ENCODE data around the gene HRC. TPM values are rescaled to one million over a fixed set of nuclear protein-coding genes. Genes with fewer than 3 reads are reported as not detected.
"Not testable (repeated sequence)": the region's sequence is repeated elsewhere in the genome, so short reads cannot be mapped to it uniquely, and the experiment has no call there.

The HRC gene
- total RNA-seq, 4 donors from 2014 or later = 1.1 to 4.0 (median 1.2) TPM

DNA sequence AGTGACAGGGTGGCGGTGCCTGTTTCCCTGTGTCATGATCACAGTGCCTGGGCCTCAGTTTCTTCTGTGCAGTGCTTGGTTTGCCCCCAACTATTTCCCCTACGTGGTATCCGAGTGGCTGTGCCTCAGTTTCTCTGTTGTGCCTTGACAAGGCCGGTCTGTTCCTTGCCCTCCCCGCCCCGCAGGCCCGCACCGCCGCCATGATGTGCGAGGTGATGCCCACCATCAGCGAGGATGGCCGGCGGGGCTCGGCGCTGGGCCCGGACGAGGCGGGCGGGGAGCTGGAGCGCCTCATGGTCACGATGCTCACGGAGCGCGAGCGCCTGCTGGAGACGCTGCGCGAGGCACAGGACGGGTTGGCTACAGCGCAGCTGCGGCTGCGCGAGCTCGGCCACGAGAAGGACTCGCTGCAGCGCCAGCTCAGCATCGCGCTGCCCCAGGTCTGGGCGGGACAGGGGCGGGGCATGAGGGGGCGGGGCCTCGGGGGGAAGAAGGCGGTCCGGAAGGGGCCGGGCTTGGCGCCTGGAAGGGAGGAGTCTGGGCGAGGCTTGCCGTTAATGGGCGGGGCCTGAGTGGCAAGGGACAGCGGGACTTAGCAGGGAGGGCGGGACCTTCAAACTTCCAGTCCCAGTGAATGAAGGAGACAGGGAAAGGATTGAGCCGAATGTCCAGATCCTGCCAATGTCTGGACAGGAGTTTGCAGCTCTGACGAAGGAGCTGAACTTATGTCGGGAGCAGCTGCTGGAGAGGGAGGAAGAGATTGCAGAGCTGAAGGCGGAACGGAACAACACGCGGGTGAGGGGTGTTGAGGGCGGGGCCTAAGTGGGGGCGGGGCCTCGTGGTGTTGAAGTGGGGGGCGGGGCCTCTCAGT is 27.3 kb downstream of the HRC start:
- intact Hi-C loops (cut with DNase I; ENCODE audit: low total_unique reads) = no loop called here
- WGBS, 2 donors = 3 to 4% methylated on average over 45 to 53 of the region's 63 CpGs
- no peak for TF ChIP-seq POLR2A (IDR thresholded peaks at IDR 0.05)
- no peak for TF ChIP-seq CTCF (IDR thresholded peaks at IDR 0.05)
- H3K4me3 ChIP-seq (ENCODE audit: low read depth, poor library complexity, severe bottlenecking) = no peak overlapping the region
- DNase-seq (ENCODE audit: low spot score in 2 of 2) = peak; percentile 93 to 99

GRCh38 chr19:49127225-49127624 is 28.0 kb downstream of the HRC start:
- H3K4me3 ChIP-seq (ENCODE audit: low read depth, poor library complexity, severe bottlenecking); DNase-seq (ENCODE audit: low spot score in 2 of 2); intact Hi-C loops (cut with DNase I; ENCODE audit: low total_unique reads): not testable (repeated sequence)
- WGBS, 2 donors = 95 to 96% methylated on average over 12 of the region's 12 CpGs

- 73 to 77% methylated on average over 4 of the region's 4 CpGs for WGBS, 2 donors
- intact Hi-C loops (cut with DNase I; ENCODE audit: low total_unique reads) = no loop called here
Observed at GRCh38 chr19:49126575-49126974, 28.6 kb downstream of the HRC start.

GRCh38 chr19:49125025-49125731 is 30.0 kb downstream of the HRC start:
- WGBS, 2 donors = 17 to 22% methylated on average over 22 to 23 of the region's 23 CpGs
- intact Hi-C loops (cut with DNase I; ENCODE audit: low total_unique reads) = no loop called here
- no peak for DNase-seq (ENCODE audit: low spot score in 2 of 2)
- TF ChIP-seq POLR2A (IDR thresholded peaks at IDR 0.05) = no peak
- TF ChIP-seq CTCF (IDR thresholded peaks at IDR 0.05) = no peak
- H3K4me3 ChIP-seq (ENCODE audit: low read depth, poor library complexity, severe bottlenecking) = no peak overlapping the region

More at GRCh38 chr19:49126575-49126974, 28.6 kb downstream of the HRC start:
- TF ChIP-seq CTCF (IDR thresholded peaks at IDR 0.05) (no peak), POLR2A (IDR thresholded peaks at IDR 0.05) (no peak)
- H3K4me3 ChIP-seq (ENCODE audit: low read depth, poor library complexity, severe bottlenecking) = no peak overlapping the region
- no peak for DNase-seq (ENCODE audit: low spot score in 2 of 2)

GRCh38 chr19:49123285-49123684 is 31.9 kb downstream of the HRC start:
- H3K4me3 ChIP-seq (ENCODE audit: low read depth, poor library complexity, severe bottlenecking); DNase-seq (ENCODE audit: low spot score in 2 of 2); intact Hi-C loops (cut with DNase I; ENCODE audit: low total_unique reads): not testable (repeated sequence)
- WGBS, 2 donors = 92 to 93% methylated on average over 11 of the region's 11 CpGs

DNA sequence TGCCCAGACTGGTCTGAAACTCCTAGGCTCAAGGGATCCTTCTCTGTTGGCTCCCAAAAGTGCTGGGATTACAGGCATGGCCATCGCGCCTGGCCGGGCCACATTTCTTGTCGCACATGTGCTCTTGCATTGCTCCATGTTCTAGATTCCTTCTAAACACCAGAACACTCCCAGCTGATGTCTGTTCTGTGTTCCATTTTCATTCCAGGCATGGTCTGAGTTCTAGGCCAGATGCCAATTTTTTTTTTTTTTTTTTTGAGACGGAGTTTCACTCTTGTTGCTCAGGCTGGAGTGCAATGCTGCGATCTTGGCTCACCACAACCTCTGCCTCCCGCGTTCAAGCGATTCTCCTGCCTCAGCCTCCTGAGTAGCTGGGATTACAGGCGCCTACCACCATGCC is 33.4 kb downstream of the HRC start:
- intact Hi-C loops (cut with DNase I; ENCODE audit: low total_unique reads); DNase-seq (ENCODE audit: low spot score in 2 of 2); H3K4me3 ChIP-seq (ENCODE audit: low read depth, poor library complexity, severe bottlenecking): not testable (repeated sequence)
- WGBS, 2 donors = 62 to 68% methylated on average over 10 of the region's 10 CpGs

- no peak for DNase-seq (ENCODE audit: low spot score in 2 of 2)
- TF ChIP-seq POLR2A (IDR thresholded peaks at IDR 0.05) = no peak
- TF ChIP-seq CTCF (IDR thresholded peaks at IDR 0.05) = no peak
- WGBS, 2 donors = 91 to 94% methylated on average over 2 of the region's 2 CpGs
- no peak overlapping the region for H3K4me3 ChIP-seq (ENCODE audit: low read depth, poor library complexity, severe bottlenecking)
- intact Hi-C loops (cut with DNase I; ENCODE audit: low total_unique reads) = no loop called here
Observed at GRCh38 chr19:49120868-49121267, 34.3 kb downstream of the HRC start.
